Measurements from ENCODE around the gene HLA-A.
"Not testable (repeated sequence)": the region's sequence is repeated elsewhere in the genome, so short reads cannot be mapped to it uniquely, and the experiment has no call there.

HLA-A gene

DNA sequence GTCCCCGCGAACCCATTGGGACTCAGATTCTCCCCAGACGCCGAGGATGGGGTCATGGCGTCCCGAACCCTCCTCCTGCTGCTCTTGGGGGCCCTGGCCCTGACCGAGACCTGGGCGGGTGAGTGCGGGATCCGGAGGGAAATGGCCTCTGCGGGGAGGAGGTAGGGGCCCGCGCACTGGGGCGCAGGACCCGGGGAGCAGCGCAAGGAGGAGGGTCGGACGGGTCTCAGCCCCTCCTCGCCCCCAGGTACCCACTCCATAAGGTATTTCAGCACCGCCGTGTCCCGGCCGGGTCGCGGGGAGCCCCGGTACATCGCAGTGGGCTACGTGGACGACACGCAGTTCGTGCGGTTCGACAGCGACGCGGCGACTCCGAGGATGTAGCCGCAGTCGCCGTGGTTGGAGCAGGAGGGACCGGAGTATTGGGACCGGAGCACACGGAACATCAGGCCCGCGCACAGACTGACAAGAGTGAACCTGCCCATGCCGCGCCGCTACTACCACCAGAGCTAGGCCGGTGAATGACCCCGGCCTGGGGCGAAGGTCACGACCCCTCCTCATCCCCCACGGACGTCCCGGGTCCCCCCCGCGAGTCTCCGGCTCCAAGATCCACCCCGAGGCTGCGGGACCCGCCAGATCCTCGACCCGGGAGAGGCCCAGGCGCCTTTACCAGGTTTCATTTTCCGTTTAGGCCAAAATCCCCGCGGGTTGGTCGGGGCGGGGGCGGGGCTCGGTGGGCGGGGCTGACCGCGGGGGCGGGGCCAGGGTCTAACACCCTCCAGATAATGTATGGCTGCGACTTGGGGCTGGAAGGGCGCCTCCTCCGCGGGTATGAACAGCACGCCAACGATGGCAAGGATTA lies 15.7 kb upstream of the HLA-A start:
- peak; percentile 43 to 55 for DNase-seq
- Histone ChIP-seq H3K14ac (ENCODE audit: low read length) (no peak overlapping the region), H4K12ac (ENCODE audit: low read depth, low read length) (no peak overlapping the region), H2AFZ (ENCODE audit: insufficient read depth, low read length, poor library complexity) (no peak overlapping the region), H3K4ac (ENCODE audit: low read depth, low read length) (no peak overlapping the region), H4K91ac (ENCODE audit: low read depth, low read length) (no peak overlapping the region), H2BK12ac (ENCODE audit: low read length) (no peak overlapping the region), H3K4me3 (ENCODE audit: low read depth, low read length) (peak overlapping the region; percentile 42), H3K9ac (ENCODE audit: low read length) (no peak overlapping the region), H3K79me1 (ENCODE audit: low read length) (no peaks in the 10 kb centered on the region), H3K23ac (ENCODE audit: low read length) (no peak overlapping the region), H4K8ac (ENCODE audit: low read depth, low read length) (no peak overlapping the region), H3K27ac (ENCODE audit: low read depth, low read length) (no peak overlapping the region), H2BK120ac (ENCODE audit: insufficient read depth, low read length, poor library complexity) (no peak overlapping the region), H3K4me2 (ENCODE audit: low read length) (no peak overlapping the region), H3K79me2 (ENCODE audit: control insufficient read depth, insufficient read depth, low read length, poor library complexity) (no peaks in the 10 kb centered on the region), H3K36me3 (ENCODE audit: control insufficient read depth in 1 of 2, insufficient read depth in 2 of 2, low read length in 2 of 2) (no peaks in the 10 kb centered on the region), H3K9me3 (ENCODE audit: insufficient read depth, low read depth, low read length) (peaks cover 7% of the 10 kb centered on the region), H3K18ac (ENCODE audit: low read length) (no peak overlapping the region), H2AK5ac (ENCODE audit: low read length) (no peak overlapping the region), H3K4me1 (ENCODE audit: control insufficient read depth in 1 of 2, insufficient read depth in 2 of 2, low read length in 2 of 2) (no peaks in the 10 kb centered on the region), H3K27me3 (ENCODE audit: insufficient read depth, low read length) (no peaks in the 10 kb centered on the region), H2BK5ac (ENCODE audit: low read depth, low read length, poor library complexity) (no peak overlapping the region)
- no CpG with 5 or more reads among the region's 82 CpGs for WGBS (ENCODE audit: extremely low coverage, insufficient coverage, insufficient read length)

GRCh38 chr6:29927275-29927569 lies 15.1 kb upstream of the HLA-A start:
- no peak overlapping the region for H2BK5ac ChIP-seq (ENCODE audit: low read depth, low read length, poor library complexity)

DNA sequence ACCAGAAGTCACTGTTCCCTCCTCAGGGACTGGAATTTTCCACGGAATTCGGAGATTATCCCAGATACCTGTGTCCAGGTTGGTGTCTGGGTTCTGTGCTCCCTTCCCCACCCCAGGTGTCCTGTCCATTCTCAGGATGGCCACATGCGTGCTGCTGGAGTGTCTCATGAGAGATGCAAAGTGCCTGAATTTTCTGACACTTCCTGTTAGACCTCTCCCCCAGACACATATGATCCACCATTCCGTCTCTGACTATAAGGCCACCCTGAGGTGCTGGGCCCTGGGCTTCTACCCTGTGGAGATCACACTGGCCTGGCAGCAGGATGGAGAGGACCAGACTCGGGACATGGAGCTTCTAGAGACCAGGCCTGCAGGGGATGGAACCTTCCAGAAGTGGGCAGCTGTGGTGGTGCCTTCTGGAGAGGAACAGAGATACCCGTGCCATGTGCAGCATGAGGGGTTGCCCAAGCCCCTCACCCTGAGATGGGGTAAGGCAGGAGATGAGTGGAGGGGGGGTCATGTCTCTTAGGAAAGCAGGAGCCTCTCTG lies 14.4 kb upstream of the HLA-A start:
- Histone ChIP-seq H3K4me1 (ENCODE audit: control insufficient read depth in 1 of 2, insufficient read depth in 2 of 2, low read length in 2 of 2) (no peaks in the 10 kb centered on the region), H3K79me2 (ENCODE audit: control insufficient read depth, insufficient read depth, low read length, poor library complexity) (no peaks in the 10 kb centered on the region), H3K4me3 (ENCODE audit: low read depth, low read length) (no peak overlapping the region), H3K9me3 (ENCODE audit: insufficient read depth, low read depth, low read length) (peaks cover 7% of the 10 kb centered on the region), H3K23ac (ENCODE audit: low read length) (no peak overlapping the region), H3K79me1 (ENCODE audit: low read length) (no peaks in the 10 kb centered on the region), H3K36me3 (ENCODE audit: control insufficient read depth in 1 of 2, insufficient read depth in 2 of 2, low read length in 2 of 2) (no peaks in the 10 kb centered on the region), H3K4me2 (ENCODE audit: low read length) (no peak overlapping the region), H4K8ac (ENCODE audit: low read depth, low read length) (no peak overlapping the region), H2BK5ac (ENCODE audit: low read depth, low read length, poor library complexity) (no peak overlapping the region), H3K18ac (ENCODE audit: low read length) (no peak overlapping the region), H2AK5ac (ENCODE audit: low read length) (no peak overlapping the region), H2AFZ (ENCODE audit: insufficient read depth, low read length, poor library complexity) (no peak overlapping the region), H2BK120ac (ENCODE audit: insufficient read depth, low read length, poor library complexity) (no peak overlapping the region), H3K9ac (ENCODE audit: low read length) (no peak overlapping the region), H4K91ac (ENCODE audit: low read depth, low read length) (no peak overlapping the region), H3K4ac (ENCODE audit: low read depth, low read length) (no peak overlapping the region), H2BK12ac (ENCODE audit: low read length) (no peak overlapping the region), H3K14ac (ENCODE audit: low read length) (no peak overlapping the region), H3K27ac (ENCODE audit: low read depth, low read length) (no peak overlapping the region), H3K27me3 (ENCODE audit: insufficient read depth, low read length) (no peaks in the 10 kb centered on the region), H4K12ac (ENCODE audit: low read depth, low read length) (no peak overlapping the region)
- no CpG with 5 or more reads among the region's 6 CpGs for WGBS (ENCODE audit: extremely low coverage, insufficient coverage, insufficient read length)
- no peak for DNase-seq

More at GRCh38 chr6:29927275-29927569, 15.1 kb upstream of the HLA-A start:
- Histone ChIP-seq H3K9me3 (ENCODE audit: insufficient read depth, low read depth, low read length) (peaks cover 7% of the 10 kb centered on the region), H3K4me3 (ENCODE audit: low read depth, low read length) (peak overlapping the region; percentile 42), H3K27ac (ENCODE audit: low read depth, low read length) (no peak overlapping the region), H2BK120ac (ENCODE audit: insufficient read depth, low read length, poor library complexity) (no peak overlapping the region), H3K4me2 (ENCODE audit: low read length) (no peak overlapping the region), H2AFZ (ENCODE audit: insufficient read depth, low read length, poor library complexity) (no peak overlapping the region), H3K27me3 (ENCODE audit: insufficient read depth, low read length) (no peaks in the 10 kb centered on the region), H4K12ac (ENCODE audit: low read depth, low read length) (no peak overlapping the region), H3K9ac (ENCODE audit: low read length) (no peak overlapping the region), H3K4ac (ENCODE audit: low read depth, low read length) (no peak overlapping the region), H3K23ac (ENCODE audit: low read length) (no peak overlapping the region), H3K14ac (ENCODE audit: low read length) (no peak overlapping the region), H2BK12ac (ENCODE audit: low read length) (no peak overlapping the region), H4K8ac (ENCODE audit: low read depth, low read length) (no peak overlapping the region), H2AK5ac (ENCODE audit: low read length) (no peak overlapping the region), H3K79me2 (ENCODE audit: control insufficient read depth, insufficient read depth, low read length, poor library complexity) (no peaks in the 10 kb centered on the region), H4K91ac (ENCODE audit: low read depth, low read length) (no peak overlapping the region), H3K4me1 (ENCODE audit: control insufficient read depth in 1 of 2, insufficient read depth in 2 of 2, low read length in 2 of 2) (no peaks in the 10 kb centered on the region), H3K36me3 (ENCODE audit: control insufficient read depth in 1 of 2, insufficient read depth in 2 of 2, low read length in 2 of 2) (no peaks in the 10 kb centered on the region), H3K79me1 (ENCODE audit: low read length) (no peaks in the 10 kb centered on the region), H3K18ac (ENCODE audit: low read length) (no peak overlapping the region)
- WGBS (ENCODE audit: extremely low coverage, insufficient coverage, insufficient read length), result no CpG with 5 or more reads among the region's 16 CpGs
- no peak for DNase-seq

DNA sequence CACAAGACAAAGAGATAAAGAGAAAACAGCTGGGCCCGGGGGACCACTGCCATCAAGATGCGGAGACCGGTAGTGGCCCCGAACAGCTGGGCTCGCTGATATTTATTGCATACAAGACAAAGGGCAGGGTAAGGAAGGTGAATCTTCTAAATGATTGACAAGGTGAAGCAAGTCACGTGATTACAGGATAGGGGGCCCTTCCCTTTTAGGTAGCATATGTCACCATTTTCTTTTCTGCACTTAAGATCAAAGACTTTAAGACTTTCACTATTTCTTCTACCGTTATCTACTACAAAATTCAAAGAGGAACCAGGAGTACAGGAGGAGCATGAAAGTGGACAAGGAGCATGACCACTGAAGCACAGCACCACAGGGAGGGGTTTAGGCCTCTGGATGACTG lies 12.3 kb upstream of the HLA-A start:
- H2BK5ac ChIP-seq (ENCODE audit: low read depth, low read length, poor library complexity); H2BK120ac ChIP-seq (ENCODE audit: insufficient read depth, low read length, poor library complexity); H4K12ac ChIP-seq (ENCODE audit: low read depth, low read length); H3K4ac ChIP-seq (ENCODE audit: low read depth, low read length); H3K18ac ChIP-seq (ENCODE audit: low read length); H3K4me2 ChIP-seq (ENCODE audit: low read length); H3K79me1 ChIP-seq (ENCODE audit: low read length); H3K27ac ChIP-seq (ENCODE audit: low read depth, low read length); H3K27me3 ChIP-seq (ENCODE audit: insufficient read depth, low read length); H2AK5ac ChIP-seq (ENCODE audit: low read length); H3K79me2 ChIP-seq (ENCODE audit: control insufficient read depth, insufficient read depth, low read length, poor library complexity); H2BK12ac ChIP-seq (ENCODE audit: low read length); H3K4me3 ChIP-seq (ENCODE audit: low read depth, low read length); H3K9ac ChIP-seq (ENCODE audit: low read length); H3K9me3 ChIP-seq (ENCODE audit: insufficient read depth, low read depth, low read length); H4K91ac ChIP-seq (ENCODE audit: low read depth, low read length); DNase-seq; H4K8ac ChIP-seq (ENCODE audit: low read depth, low read length); H3K14ac ChIP-seq (ENCODE audit: low read length); H3K36me3 ChIP-seq (ENCODE audit: control insufficient read depth in 1 of 2, insufficient read depth in 2 of 2, low read length in 2 of 2); H3K4me1 ChIP-seq (ENCODE audit: control insufficient read depth in 1 of 2, insufficient read depth in 2 of 2, low read length in 2 of 2); H3K23ac ChIP-seq (ENCODE audit: low read length); H2AFZ ChIP-seq (ENCODE audit: insufficient read depth, low read length, poor library complexity): not testable (repeated sequence)
- WGBS (ENCODE audit: extremely low coverage, insufficient coverage, insufficient read length), result no CpG with 5 or more reads among the region's 7 CpGs

All from trophoblast cell (in vitro differentiated cells and primary cell).